Nephron (organoid): ENCODE data around the gene PRIM2.
"Not testable (repeated sequence)": the region's sequence is repeated elsewhere in the genome, so short reads cannot be mapped to it uniquely, and the experiment has no call there.

Source experiments
- H3K27ac Mint-ChIP-seq, 3 experiments: 2 replicates each; pipeline ENCODE4 v1.8.0; 2020; ENCODE audit warnings: mixed read lengths in 3 of 3, mild to moderate bottlenecking in 2 of 3, moderate library complexity in 1 of 3
- H3K27me3 Mint-ChIP-seq: 2 replicates; pipeline ENCODE4 v1.8.0; 2021; ENCODE audit warnings: low read depth, mild to moderate bottlenecking, moderate library complexity, mixed read lengths
- H3K36me3 Mint-ChIP-seq: 2 replicates; pipeline ENCODE4 v1.8.0; 2020; ENCODE audit warnings: low read depth, mixed read lengths
- H3K4me1 Mint-ChIP-seq: 2 replicates; pipeline ENCODE4 v1.8.0; 2020; ENCODE audit warnings: mixed read lengths
- H3K4me3 Mint-ChIP-seq, 3 experiments: 2 replicates each; pipeline ENCODE4 v1.8.0; 2020; ENCODE audit warnings: mild to moderate bottlenecking in 3 of 3, mixed read lengths in 3 of 3, moderate library complexity in 2 of 3
- H3K9me3 Mint-ChIP-seq: 2 replicates; pipeline ENCODE4 v1.8.0; 2020; ENCODE audit warnings: mixed read lengths
- TF ChIP-seq, protein P1 (sequence below), 3 experiments: fragments of 200-600 bp; sonication (generic); IDR thresholded peaks; one replicate each; pipeline ENCODE4 v1.5.0; 2021; ENCODE audit warnings: antibody characterized with exemption in 3 of 3; ENCODE audit not compliant: unreplicated experiment in 3 of 3

PRIM2 gene

GRCh38 chr6:57317060-57317943, at the start of gene PRIM2:
Gene PRIM2 (plus strand): TSS chr6:57317630. CDS start chr6:57318446, 816 bp downstream.
- H3K9me3 Mint-ChIP-seq: peaks cover 7% of the 10 kb centered on the region
- peaks cover 40% of the 10 kb centered on the region for H3K4me1 Mint-ChIP-seq
- H3K36me3 Mint-ChIP-seq: peaks cover 26% of the 10 kb centered on the region
- H3K4me3 Mint-ChIP-seq: peak within 1 kb of the TSS; percentile 95 to 99 (median 98)
- H3K27ac Mint-ChIP-seq: peak within 1 kb of the TSS; percentile 58 to 78 (median 68)
- TF ChIP-seq, protein P1, sequence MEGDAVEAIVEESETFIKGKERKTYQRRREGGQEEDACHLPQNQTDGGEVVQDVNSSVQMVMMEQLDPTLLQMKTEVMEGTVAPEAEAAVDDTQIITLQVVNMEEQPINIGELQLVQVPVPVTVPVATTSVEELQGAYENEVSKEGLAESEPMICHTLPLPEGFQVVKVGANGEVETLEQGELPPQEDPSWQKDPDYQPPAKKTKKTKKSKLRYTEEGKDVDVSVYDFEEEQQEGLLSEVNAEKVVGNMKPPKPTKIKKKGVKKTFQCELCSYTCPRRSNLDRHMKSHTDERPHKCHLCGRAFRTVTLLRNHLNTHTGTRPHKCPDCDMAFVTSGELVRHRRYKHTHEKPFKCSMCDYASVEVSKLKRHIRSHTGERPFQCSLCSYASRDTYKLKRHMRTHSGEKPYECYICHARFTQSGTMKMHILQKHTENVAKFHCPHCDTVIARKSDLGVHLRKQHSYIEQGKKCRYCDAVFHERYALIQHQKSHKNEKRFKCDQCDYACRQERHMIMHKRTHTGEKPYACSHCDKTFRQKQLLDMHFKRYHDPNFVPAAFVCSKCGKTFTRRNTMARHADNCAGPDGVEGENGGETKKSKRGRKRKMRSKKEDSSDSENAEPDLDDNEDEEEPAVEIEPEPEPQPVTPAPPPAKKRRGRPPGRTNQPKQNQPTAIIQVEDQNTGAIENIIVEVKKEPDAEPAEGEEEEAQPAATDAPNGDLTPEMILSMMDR (IDR thresholded peaks at IDR 0.05; ENCODE audit: unreplicated experiment in 3 of 3): no peak
- H3K27me3 Mint-ChIP-seq: no peaks in the 10 kb centered on the region

DNA sequence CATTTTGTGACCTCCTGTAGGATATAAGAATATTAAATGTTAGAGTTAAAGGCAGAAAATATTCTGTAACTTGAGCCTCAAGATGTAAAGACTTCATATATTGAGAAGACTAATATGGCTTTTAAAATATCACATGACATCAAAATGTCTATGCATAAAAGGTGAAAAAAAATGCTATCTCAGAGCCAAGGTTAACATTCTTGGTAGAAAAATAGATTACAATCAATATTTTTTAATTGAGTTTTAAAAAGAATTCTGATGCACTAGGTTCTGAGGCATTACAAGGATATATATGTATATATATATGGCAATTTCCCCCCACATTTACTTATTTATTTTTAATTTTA, 49.2 kb upstream of the PRIM2 start:
- H3K27ac Mint-ChIP-seq: peak overlapping the region in 2 of 3 experiments; percentile 75 to 90
- H3K36me3 Mint-ChIP-seq: no peaks in the 10 kb centered on the region
- peaks cover 16% of the 10 kb centered on the region for H3K9me3 Mint-ChIP-seq
- H3K27me3 Mint-ChIP-seq: no peaks in the 10 kb centered on the region
- no peak overlapping the region for H3K4me3 Mint-ChIP-seq
- TF ChIP-seq, protein P1 (IDR thresholded peaks at IDR 0.05; ENCODE audit: unreplicated experiment in 3 of 3): no peak
- H3K4me1 Mint-ChIP-seq: peaks cover 22% of the 10 kb centered on the region

DNA sequence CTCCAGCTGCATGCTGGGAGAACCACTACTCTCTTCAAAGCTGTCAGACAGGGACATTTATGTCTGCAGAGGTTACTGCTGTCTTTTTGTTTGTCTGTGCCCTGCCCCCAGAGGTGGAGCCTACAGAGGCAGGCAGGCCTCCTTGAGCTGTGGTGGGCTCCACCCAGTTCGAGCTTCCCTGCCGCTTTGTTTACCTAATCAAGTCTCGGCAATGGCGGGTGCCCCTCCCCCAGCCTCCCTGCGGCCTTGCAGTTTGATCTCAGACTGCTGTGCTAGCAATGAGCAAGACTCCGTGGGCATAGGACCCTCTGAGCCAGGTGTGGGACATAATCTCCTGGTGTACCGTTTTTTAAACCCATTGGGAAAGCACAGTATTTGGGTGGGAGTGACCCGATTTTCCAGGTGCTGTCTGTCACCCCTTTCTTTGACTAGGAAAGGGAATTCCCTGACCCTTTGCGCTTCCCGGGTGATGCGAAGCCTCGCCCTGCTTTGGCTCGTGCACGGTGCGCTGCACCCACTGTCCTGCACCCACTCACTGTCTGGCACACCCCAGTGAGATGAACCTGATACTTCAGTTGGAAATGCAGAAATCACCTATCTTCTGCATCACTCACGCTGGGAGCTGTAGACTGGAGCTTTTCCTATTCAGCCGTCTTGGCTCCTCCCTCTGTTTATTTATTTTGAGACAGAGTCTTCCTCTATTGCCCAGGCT, 43.2 kb upstream of the PRIM2 start:
- not testable (repeated sequence) for H3K36me3 Mint-ChIP-seq, H3K27me3 Mint-ChIP-seq, H3K4me1 Mint-ChIP-seq, H3K4me3 Mint-ChIP-seq, H3K27ac Mint-ChIP-seq
- H3K9me3 Mint-ChIP-seq: peaks cover 20% of the 10 kb centered on the region

DNA sequence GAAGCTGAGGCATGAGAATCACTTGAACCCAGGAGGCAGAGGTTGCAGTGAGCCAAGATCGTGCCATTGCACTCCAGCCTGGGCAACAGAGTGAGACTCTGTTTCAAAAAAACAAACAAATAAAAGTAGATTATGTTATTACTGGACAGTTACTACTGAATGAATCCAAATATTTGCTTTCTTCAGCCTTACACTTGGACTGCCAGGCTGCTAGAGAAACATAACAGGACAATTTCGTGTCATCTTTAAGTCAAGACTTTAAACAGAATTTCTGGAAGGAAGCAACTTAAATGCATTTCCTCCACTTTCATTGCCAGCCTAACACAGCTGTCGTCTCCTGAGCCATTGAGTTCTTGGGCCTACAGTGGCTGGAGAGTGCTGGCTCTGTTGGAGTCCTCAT, 42.0 kb upstream of the PRIM2 start:
- H3K36me3 Mint-ChIP-seq: no peaks in the 10 kb centered on the region
- H3K9me3 Mint-ChIP-seq: peaks cover 20% of the 10 kb centered on the region
- no peak overlapping the region for H3K4me3 Mint-ChIP-seq
- no peak overlapping the region for H3K27ac Mint-ChIP-seq
- peaks cover 10% of the 10 kb centered on the region for H3K4me1 Mint-ChIP-seq
- H3K27me3 Mint-ChIP-seq: peaks cover 4% of the 10 kb centered on the region
- TF ChIP-seq, protein P1 (IDR thresholded peaks at IDR 0.05; ENCODE audit: unreplicated experiment in 3 of 3): no peak

GRCh38 chr6:57276946-57277345, 40.5 kb upstream of the PRIM2 start:
- Mint-ChIP-seq H3K27me3 (peaks cover 4% of the 10 kb centered on the region), H3K9me3 (peaks cover 12% of the 10 kb centered on the region), H3K36me3 (no peaks in the 10 kb centered on the region), H3K4me1 (peaks cover 10% of the 10 kb centered on the region), H3K4me3 (no peak overlapping the region), H3K27ac (peak overlapping the region in 2 of 3 experiments; percentile 2 to 24)
- TF ChIP-seq, protein P1 (IDR thresholded peaks at IDR 0.05; ENCODE audit: unreplicated experiment in 3 of 3): no peak

- Mint-ChIP-seq H3K36me3 (no peaks in the 10 kb centered on the region), H3K4me3 (no peak overlapping the region), H3K9me3 (peaks cover under 1% of the 10 kb centered on the region), H3K27ac (peak overlapping the region in 2 of 3 experiments; percentile 4 to 6), H3K27me3 (peaks cover 4% of the 10 kb centered on the region), H3K4me1 (peaks cover 10% of the 10 kb centered on the region)
- TF ChIP-seq, protein P1 (IDR thresholded peaks at IDR 0.05; ENCODE audit: unreplicated experiment in 3 of 3): no peak
Measured at GRCh38 chr6:57278570-57278969, 38.9 kb upstream of the PRIM2 start.
